Nephron (organoid): ENCODE measurements around the gene CD46.

Experiments used
- H3K27ac Mint-ChIP-seq, 3 experiments: 2 replicates each; pipeline ENCODE4 v1.8.0; 2020; ENCODE audit warnings: mixed read lengths in 3 of 3, mild to moderate bottlenecking in 2 of 3, moderate library complexity in 1 of 3
- H3K27me3 Mint-ChIP-seq: 2 replicates; pipeline ENCODE4 v1.8.0; 2021; ENCODE audit warnings: low read depth, mild to moderate bottlenecking, moderate library complexity, mixed read lengths
- H3K36me3 Mint-ChIP-seq: 2 replicates; pipeline ENCODE4 v1.8.0; 2020; ENCODE audit warnings: low read depth, mixed read lengths
- H3K4me1 Mint-ChIP-seq: 2 replicates; pipeline ENCODE4 v1.8.0; 2020; ENCODE audit warnings: mixed read lengths
- H3K4me3 Mint-ChIP-seq, 3 experiments: 2 replicates each; pipeline ENCODE4 v1.8.0; 2020; ENCODE audit warnings: mild to moderate bottlenecking in 3 of 3, mixed read lengths in 3 of 3, moderate library complexity in 2 of 3
- H3K9me3 Mint-ChIP-seq: 2 replicates; pipeline ENCODE4 v1.8.0; 2020; ENCODE audit warnings: mixed read lengths
- TF ChIP-seq, protein P1 (sequence below), 3 experiments: fragments of 200-600 bp; sonication (generic); IDR thresholded peaks; one replicate each; pipeline ENCODE4 v1.5.0; 2021; ENCODE audit warnings: antibody characterized with exemption in 3 of 3; ENCODE audit not compliant: unreplicated experiment in 3 of 3

The CD46 gene

DNA sequence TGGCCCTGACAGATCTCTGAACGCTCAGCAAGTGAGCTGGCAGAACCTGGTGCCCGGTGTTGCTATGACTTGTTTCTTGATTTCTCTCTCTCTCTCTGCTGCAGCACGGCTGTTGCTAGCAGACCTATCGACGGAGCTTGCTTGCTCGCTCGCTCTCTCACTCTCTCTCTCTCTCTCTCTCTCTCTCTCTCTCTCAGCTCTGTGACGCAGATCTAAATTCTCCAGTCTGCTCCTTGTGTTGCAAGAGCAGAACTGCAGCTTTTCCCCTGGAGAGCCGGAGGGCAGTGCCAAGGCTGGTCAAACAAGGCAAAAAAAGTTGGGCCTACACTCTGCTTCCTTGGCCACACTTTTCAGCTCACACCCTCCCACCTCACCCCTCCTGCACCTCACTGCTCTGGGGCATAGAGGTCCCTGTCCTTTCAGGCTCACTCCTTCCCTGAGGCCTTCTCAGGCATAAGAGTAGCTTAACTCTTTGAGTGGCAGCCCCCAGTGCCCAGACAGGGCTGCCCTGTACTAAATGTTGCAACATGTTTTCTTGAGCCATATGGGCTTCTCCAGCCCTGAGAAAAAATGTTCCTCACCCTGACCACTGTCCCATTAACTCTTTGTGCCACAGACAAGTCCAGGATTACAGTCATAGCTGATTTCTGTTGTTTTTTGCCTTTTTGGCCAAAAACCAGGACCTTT lies 72.2 kb downstream of the CD46 start:
- H3K27ac Mint-ChIP-seq, result peak overlapping the region; percentile 12 to 23 (median 21)
- TF ChIP-seq, protein P1, sequence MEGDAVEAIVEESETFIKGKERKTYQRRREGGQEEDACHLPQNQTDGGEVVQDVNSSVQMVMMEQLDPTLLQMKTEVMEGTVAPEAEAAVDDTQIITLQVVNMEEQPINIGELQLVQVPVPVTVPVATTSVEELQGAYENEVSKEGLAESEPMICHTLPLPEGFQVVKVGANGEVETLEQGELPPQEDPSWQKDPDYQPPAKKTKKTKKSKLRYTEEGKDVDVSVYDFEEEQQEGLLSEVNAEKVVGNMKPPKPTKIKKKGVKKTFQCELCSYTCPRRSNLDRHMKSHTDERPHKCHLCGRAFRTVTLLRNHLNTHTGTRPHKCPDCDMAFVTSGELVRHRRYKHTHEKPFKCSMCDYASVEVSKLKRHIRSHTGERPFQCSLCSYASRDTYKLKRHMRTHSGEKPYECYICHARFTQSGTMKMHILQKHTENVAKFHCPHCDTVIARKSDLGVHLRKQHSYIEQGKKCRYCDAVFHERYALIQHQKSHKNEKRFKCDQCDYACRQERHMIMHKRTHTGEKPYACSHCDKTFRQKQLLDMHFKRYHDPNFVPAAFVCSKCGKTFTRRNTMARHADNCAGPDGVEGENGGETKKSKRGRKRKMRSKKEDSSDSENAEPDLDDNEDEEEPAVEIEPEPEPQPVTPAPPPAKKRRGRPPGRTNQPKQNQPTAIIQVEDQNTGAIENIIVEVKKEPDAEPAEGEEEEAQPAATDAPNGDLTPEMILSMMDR (IDR thresholded peaks at IDR 0.05; ENCODE audit: unreplicated experiment in 3 of 3), result peak; percentile 51 to 55 (median 52)
- no peaks in the 10 kb centered on the region for H3K9me3 Mint-ChIP-seq
- H3K4me3 Mint-ChIP-seq, result peak overlapping the region; percentile 49 to 57 (median 56)
- H3K27me3 Mint-ChIP-seq, result peaks cover 12% of the 10 kb centered on the region
- no peaks in the 10 kb centered on the region for H3K36me3 Mint-ChIP-seq
- peaks cover 11% of the 10 kb centered on the region for H3K4me1 Mint-ChIP-seq

DNA sequence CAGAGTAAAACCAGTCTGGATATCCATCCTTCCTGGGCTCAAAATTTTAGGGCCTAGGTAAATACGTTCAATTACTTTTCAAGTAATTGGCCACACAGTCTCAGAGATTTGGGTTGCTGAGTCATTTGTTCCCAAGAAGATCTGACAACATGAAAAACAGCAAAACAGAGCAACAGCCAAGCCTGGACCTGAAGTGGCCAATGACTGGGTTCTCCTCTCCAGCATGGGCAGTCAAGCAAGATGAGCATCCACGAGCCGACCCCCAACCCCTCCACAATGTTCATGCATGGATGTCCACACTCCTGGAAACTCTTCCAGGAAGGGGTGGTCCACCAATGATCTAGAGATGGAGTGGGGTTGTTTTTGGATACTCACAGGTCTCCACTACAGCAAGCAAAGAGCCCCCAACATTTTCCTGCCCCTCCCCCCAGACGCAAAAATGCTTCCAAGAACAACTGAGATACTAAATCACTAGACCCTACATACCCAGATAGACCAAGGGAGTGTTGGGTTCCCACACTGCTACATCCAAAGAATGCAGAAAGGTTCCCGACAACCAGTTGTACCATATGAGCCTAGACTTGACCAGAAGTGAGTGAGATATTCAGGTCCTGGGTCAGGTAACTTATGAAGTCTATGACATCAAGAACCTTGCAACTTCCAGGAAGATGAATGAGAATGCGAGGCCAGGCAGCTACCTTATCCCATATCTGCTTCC lies 73.0 kb downstream of the CD46 start:
- Mint-ChIP-seq H3K9me3 (no peaks in the 10 kb centered on the region), H3K36me3 (no peaks in the 10 kb centered on the region), H3K4me3 (no peak overlapping the region), H3K27ac (peak overlapping the region in 1 of 3 experiments; percentile 29), H3K27me3 (peaks cover 12% of the 10 kb centered on the region), H3K4me1 (peaks cover 11% of the 10 kb centered on the region)
- TF ChIP-seq, protein P1 (IDR thresholded peaks at IDR 0.05; ENCODE audit: unreplicated experiment in 3 of 3), result no peak

DNA sequence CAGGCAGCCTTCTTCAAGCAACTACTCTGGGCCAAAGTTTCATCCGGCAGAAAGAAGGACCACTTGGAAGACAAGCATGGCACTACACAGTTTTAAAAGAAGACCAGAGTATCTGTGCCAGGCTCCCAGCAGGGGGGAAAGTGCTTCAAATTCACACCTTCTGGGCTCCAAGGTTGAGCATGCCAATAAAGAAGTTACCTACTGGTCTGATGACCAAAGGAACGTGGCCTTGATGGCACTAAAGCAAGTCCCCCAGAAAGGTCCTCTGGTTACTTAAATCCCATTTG lies 73.5 kb downstream of the CD46 start:
- Mint-ChIP-seq H3K4me1 (peaks cover 11% of the 10 kb centered on the region), H3K27me3 (peaks cover 12% of the 10 kb centered on the region), H3K4me3 (no peak overlapping the region), H3K9me3 (no peaks in the 10 kb centered on the region), H3K27ac (no peak overlapping the region), H3K36me3 (no peaks in the 10 kb centered on the region)
- TF ChIP-seq, protein P1 (IDR thresholded peaks at IDR 0.05; ENCODE audit: unreplicated experiment in 3 of 3), result no peak

DNA sequence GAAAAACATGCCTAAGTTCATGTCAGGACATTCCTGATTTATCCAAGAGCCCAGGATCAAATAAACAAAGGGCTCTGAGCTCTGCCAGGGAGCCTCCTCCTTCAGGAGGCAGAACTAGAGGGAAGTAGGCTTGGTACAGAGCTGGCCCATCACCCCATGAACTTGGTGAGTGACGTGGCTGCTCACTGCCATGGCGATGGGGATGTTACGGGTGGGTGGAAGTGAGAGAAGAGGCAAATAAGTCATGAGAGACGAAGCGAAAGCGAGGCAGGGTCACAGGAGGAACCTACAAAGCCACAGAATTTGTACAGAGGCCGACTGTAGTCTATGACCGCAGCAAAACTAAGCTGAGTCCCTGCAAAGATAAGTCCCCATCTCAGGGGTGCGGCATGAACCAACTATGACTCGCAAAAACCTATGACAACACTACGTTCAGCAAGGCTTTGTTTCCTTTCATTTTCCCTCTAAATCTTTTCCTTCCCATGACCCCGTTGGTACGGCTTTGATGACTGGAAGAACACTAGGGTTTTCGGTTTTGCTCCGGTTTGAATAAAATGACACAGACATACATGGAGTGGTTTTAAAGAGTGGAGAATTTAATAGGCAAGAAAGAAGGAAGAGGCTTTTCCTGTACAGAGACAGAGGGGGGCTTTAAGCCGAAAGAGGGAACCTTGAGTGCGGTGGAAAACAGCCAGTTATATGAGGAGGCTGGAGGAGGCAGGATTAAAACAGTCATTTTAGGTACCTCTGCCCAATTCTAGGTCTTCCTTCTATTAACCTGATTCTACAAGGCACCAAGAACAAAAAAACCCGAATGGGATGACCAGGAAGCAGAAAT lies 74.1 kb downstream of the CD46 start:
- Mint-ChIP-seq H3K4me3 (no peak overlapping the region), H3K27me3 (peaks cover 12% of the 10 kb centered on the region), H3K4me1 (peaks cover 11% of the 10 kb centered on the region), H3K9me3 (no peaks in the 10 kb centered on the region), H3K27ac (peak overlapping the region in 1 of 3 experiments; percentile 77), H3K36me3 (no peaks in the 10 kb centered on the region)
- TF ChIP-seq, protein P1 (IDR thresholded peaks at IDR 0.05; ENCODE audit: unreplicated experiment in 3 of 3), result no peak

DNA sequence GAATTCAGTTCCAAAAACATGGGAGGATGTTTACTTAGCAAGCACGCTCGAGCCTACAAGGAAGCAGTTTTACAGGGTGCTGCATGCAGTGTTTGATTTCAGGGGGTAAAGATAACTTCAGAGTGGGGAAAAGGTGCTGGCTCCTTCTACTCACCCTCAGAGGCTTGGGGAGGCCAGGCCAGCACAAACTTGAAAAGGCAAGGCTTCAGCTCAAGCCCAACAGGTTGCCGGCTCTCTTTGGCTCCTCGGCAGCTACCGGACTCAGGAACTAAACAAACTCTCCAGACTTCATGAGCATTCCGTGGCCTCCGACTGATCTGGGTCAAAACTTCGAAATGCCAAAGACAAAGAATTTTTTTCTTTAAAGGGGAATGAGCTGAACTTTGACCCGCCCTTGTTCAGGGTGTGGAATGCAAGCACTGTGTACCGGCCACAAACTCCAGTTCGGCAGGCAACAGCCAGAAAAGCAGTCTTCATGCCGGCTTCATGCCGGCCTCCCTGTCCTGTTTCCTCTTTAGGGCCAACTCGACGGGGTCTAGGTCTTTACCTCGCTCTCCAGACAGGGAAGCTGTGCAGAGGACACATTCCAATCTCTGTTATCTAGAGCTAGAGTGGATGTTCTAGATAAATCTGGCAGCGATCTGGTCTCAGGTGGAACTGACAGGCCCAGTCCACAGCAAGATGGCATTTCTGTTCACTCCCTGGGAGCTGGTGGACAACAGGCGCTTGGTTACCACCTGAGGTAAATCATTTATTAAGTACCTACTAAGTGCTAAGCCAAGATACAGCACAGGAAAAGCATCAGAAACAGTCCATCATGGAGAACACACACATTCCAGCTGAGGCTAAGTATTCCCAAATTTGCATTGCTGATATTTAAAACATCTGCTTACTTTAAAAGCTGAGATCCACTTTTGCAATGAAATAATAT lies 75.0 kb downstream of the CD46 start:
- Mint-ChIP-seq H3K4me3 (no peak overlapping the region), H3K9me3 (no peaks in the 10 kb centered on the region), H3K4me1 (peaks cover 11% of the 10 kb centered on the region), H3K36me3 (no peaks in the 10 kb centered on the region), H3K27ac (peak overlapping the region in 1 of 3 experiments; percentile 77), H3K27me3 (peaks cover 12% of the 10 kb centered on the region)
- TF ChIP-seq, protein P1 (IDR thresholded peaks at IDR 0.05; ENCODE audit: unreplicated experiment in 3 of 3), result no peak
